Bronchus fibroblast of lung (primary cell): ENCODE results near the gene SOX6. TPM values are rescaled to one million over a fixed set of nuclear protein-coding genes. Genes with fewer than 3 reads are reported as not detected.

ENCODE experiments used
- total RNA-seq: library from RNA; depleted of rRNA; stranded (reverse); fragments of >200 nt; gene quantifications from 2 replicates; pipeline ENCODE4 v1.2.3, GENCODE V29; 2015

Gene SOX6
- 0.59 and 0.67 TPM in 2 replicates for total RNA-seq

DNA sequence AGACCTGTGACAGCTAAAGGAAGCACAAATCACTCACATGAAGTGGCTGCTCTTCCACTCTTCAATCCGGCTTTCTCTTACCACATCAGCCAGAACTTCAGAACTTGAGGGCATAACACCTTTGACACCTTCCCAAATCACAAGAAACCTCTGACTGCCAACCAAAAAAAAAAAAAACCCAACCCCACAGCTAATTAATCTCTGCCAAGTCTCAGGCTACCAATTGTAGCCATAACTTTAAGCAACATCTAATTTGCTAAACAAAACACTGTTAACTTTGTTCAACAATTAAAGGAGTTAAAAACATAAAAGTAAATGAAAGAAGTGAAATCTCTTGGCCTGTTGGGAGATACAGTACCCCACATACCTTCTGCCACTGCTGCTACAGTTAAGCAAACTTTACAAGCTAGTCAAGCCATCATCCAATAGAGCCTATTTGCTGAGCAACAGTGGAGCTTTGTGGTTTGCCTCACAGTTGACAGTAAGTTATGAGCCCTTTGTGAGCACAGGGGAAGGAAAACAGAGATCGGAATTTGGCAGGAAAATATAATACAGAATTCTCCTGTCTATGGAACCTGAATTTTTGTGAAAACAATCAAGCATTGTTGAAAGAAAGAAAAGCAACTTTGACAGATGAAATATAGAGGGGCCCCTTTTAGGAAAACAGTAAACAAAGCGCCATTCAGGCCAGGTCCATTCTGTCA is at the start of gene SOX6:
Gene SOX6 (minus strand): TSS at position 490 of the 704 bp plus-strand sequence. CDS start 15,298 bp downstream, outside the sequence.

